ENCODE data around the gene CA9. TPM values are rescaled to one million over a fixed set of nuclear protein-coding genes. Genes with fewer than 3 reads are reported as not detected.
A peak's percentile ranks its signal among the peaks of the same experiment; 100 is the strongest.

The CA9 gene
- total RNA-seq, 2 experiments from 2014 or later = not detected

GRCh38 chr9:35653611-35654010 is 20.1 kb upstream of the CA9 start:
- no peak for TF ChIP-seq CTCF (IDR thresholded peaks at IDR 0.05)

GRCh38 chr9:35656348-35656747 is 17.4 kb upstream of the CA9 start:
- no peak for TF ChIP-seq CTCF (IDR thresholded peaks at IDR 0.05)
- POLR2A ChIA-PET = interaction anchor here (0.7 to 5.1 kb wide), 9 partner anchors 8 to 156 kb away, joined by 3 to 175 read pairs (median 8); partner anchors contain the start of genes ARHGEF39, SPAG8 and TESK1
- no peak overlapping the region for H3K4me3 ChIP-seq (ENCODE audit: low read length)
- H3K9me3 ChIP-seq (ENCODE audit: control insufficient read depth in 1 of 2, insufficient read depth in 1 of 2, low read length in 2 of 2) = peaks cover 0 to 4% of the 10 kb centered on the region in 2 experiments
- DNase-seq (peak in 2 of 14 experiments; percentile 36 to 44), ATAC-seq (ENCODE audit: poor library complexity) (no peak)
- Mint-ChIP-seq H3K27me3 (peaks cover 8% of the 10 kb centered on the region), H3K9me3 (peaks cover 3% of the 10 kb centered on the region), H3K36me3 (ENCODE audit: low read depth) (peaks cover 47% of the 10 kb centered on the region), H3K4me1 (ENCODE audit: low read depth) (peaks cover 66% of the 10 kb centered on the region), H3K4me3 (peak overlapping the region; percentile 96), H3K27ac (peak overlapping the region; percentile 100)
- H3K36me3 ChIP-seq (ENCODE audit: insufficient read depth, low read length) = peaks cover 14% of the 10 kb centered on the region
- CTCF ChIA-PET = interaction anchor here (2.7 to 6.2 kb wide), 7 partner anchors 9 to 100 kb away, joined by 15 to 94 read pairs (median 22); partner anchors contain the start of genes CD72, CREB3, SIT1 and TLN1
- H3K4me1 ChIP-seq (ENCODE audit: insufficient read depth, low read length) = peaks cover 71% of the 10 kb centered on the region
- intact Hi-C loops (cut with DNase I, micrococcal nuclease) = loop anchor here (2.0 to 5.0 kb wide), 3 partner anchors 39 to 171 kb away; partner anchors contain the start of genes CD72 (in 2 of the 2), CREB3 (in 1 of the 2), FAM221B (in 1 of the 2) and TLN1 (in 1 of the 2)
- no peaks in the 10 kb centered on the region for H3K27me3 ChIP-seq (ENCODE audit: control insufficient read depth in 1 of 2, insufficient read depth in 2 of 2, low read length in 2 of 2)
- H3K27ac ChIP-seq (ENCODE audit: low read depth in 1 of 2, low read length in 2 of 2) = peak overlapping the region in 1 of 2 donors; percentile 100

More at GRCh38 chr9:35653611-35654010, 20.1 kb upstream of the CA9 start:
- peaks cover 7% of the 10 kb centered on the region for H3K36me3 ChIP-seq (ENCODE audit: insufficient read depth, low read length)
- no peak for ATAC-seq (ENCODE audit: poor library complexity)
- peaks cover 0 to 4% of the 10 kb centered on the region in 2 experiments for H3K9me3 ChIP-seq (ENCODE audit: control insufficient read depth in 1 of 2, insufficient read depth in 1 of 2, low read length in 2 of 2)
- ChIA-PET CTCF (interaction anchor here (0.7 to 1.0 kb wide), 2 partner anchors 18 to 43 kb away, joined by 3 read pairs; no protein-coding TSS in a partner anchor), POLR2A (no interaction called here)
- Mint-ChIP-seq H3K4me1 (ENCODE audit: low read depth) (peaks cover 65% of the 10 kb centered on the region), H3K36me3 (ENCODE audit: low read depth) (peaks cover 33% of the 10 kb centered on the region), H3K4me3 (no peak overlapping the region), H3K9me3 (peaks cover 3% of the 10 kb centered on the region), H3K27ac (peak overlapping the region; percentile 52), H3K27me3 (peaks cover 8% of the 10 kb centered on the region)
- H3K27me3 ChIP-seq (ENCODE audit: control insufficient read depth in 1 of 2, insufficient read depth in 2 of 2, low read length in 2 of 2) = no peaks in the 10 kb centered on the region
- intact Hi-C loops (cut with DNase I, micrococcal nuclease) = loop anchor here in 1 of 2 experiments (5.0 kb wide), 1 partner anchor 159 kb away; the partner anchor contains the start of gene SPAG8
- H3K4me1 ChIP-seq (ENCODE audit: insufficient read depth, low read length) = peaks cover 69% of the 10 kb centered on the region
- no peak for DNase-seq
- peak overlapping the region in 1 of 2 donors; percentile 2 for H3K27ac ChIP-seq (ENCODE audit: low read depth in 1 of 2, low read length in 2 of 2)
- no peak overlapping the region for H3K4me3 ChIP-seq (ENCODE audit: low read length)

- POLR2A ChIA-PET = interaction anchor here (0.6 to 5.1 kb wide), 22 partner anchors 9 to 585 kb away, joined by 3 to 175 read pairs (median 6); partner anchors contain the start of genes CREB3, GBA2, RGP1 and SPAG8
- peaks cover 0 to 4% of the 10 kb centered on the region in 2 experiments for H3K9me3 ChIP-seq (ENCODE audit: control insufficient read depth in 1 of 2, insufficient read depth in 1 of 2, low read length in 2 of 2)
- intact Hi-C loops (cut with DNase I, micrococcal nuclease) = loop anchor here (1.0 to 5.0 kb wide), 4 partner anchors 10 to 170 kb away; partner anchors contain the start of genes CD72 (in 2 of the 2), CREB3 (in 1 of the 2), FAM221B (in 1 of the 2) and TLN1 (in 1 of the 2)
- peak overlapping the region; percentile 96 for H3K4me3 Mint-ChIP-seq
- no peak for ATAC-seq (ENCODE audit: poor library complexity)
- CTCF ChIA-PET = interaction anchor here (1.0 to 6.2 kb wide), 14 partner anchors 10 to 757 kb away, joined by 3 to 94 read pairs (median 12); partner anchors contain the start of genes CD72, CREB3, SIT1 and SPAG8
- DNase-seq = peak in 1 of 14 experiments; percentile 45
- H3K27me3 Mint-ChIP-seq = peaks cover 8% of the 10 kb centered on the region
- H3K27me3 ChIP-seq (ENCODE audit: control insufficient read depth in 1 of 2, insufficient read depth in 2 of 2, low read length in 2 of 2) = no peaks in the 10 kb centered on the region
- H3K27ac ChIP-seq (ENCODE audit: low read depth in 1 of 2, low read length in 2 of 2) = peak overlapping the region; percentile 99 to 100
- peak overlapping the region; percentile 88 for H3K4me3 ChIP-seq (ENCODE audit: low read length)
- peaks cover 71% of the 10 kb centered on the region for H3K4me1 ChIP-seq (ENCODE audit: insufficient read depth, low read length)
- no peak for TF ChIP-seq CTCF (IDR thresholded peaks at IDR 0.05)
- H3K36me3 ChIP-seq (ENCODE audit: insufficient read depth, low read length) = peaks cover 16% of the 10 kb centered on the region
- H3K4me1 Mint-ChIP-seq (ENCODE audit: low read depth) = peaks cover 64% of the 10 kb centered on the region
- H3K27ac Mint-ChIP-seq = peak overlapping the region; percentile 100
- H3K36me3 Mint-ChIP-seq (ENCODE audit: low read depth) = peaks cover 51% of the 10 kb centered on the region
- peaks cover 3% of the 10 kb centered on the region for H3K9me3 Mint-ChIP-seq
Observed at GRCh38 chr9:35656831-35657545, 16.7 kb upstream of the CA9 start.
